HEK293 (cell line): ENCODE measurements around the gene TMEM185B.

ENCODE experiments used
- GLIS2 ChIP-seq: fragments of 450-650 bp; formaldehyde crosslinking; IDR thresholded peaks from 2 replicates; pipeline ENCODE4 v1.5.1; 2016; ENCODE audit warnings: missing biosample characterization, missing genetic modification characterization
- HOXA7 ChIP-seq: sonication (generic); formaldehyde crosslinking; IDR thresholded peaks from 2 replicates; pipeline ENCODE4 v1.8.1; 2022; ENCODE audit warnings: missing genetic modification reagents, borderline replicate concordance
- SCRT1 ChIP-seq: fragments of 450-650 bp; formaldehyde crosslinking; IDR thresholded peaks from 2 replicates; pipeline ENCODE4 v1.5.1; 2016; ENCODE audit warnings: missing biosample characterization, missing genetic modification characterization, borderline replicate concordance
- ZNF274 ChIP-seq, 2 experiments: fragments of 200-500 bp in 1 of 2; fragments of 450-650 bp in 1 of 2; sonication (Bioruptor generic) in 1 of 2; formaldehyde crosslinking in 1 of 2; IDR thresholded peaks; 2 replicates each; pipeline versions ENCODE4 v1.5.1 to v1.6.1; 2014 to 2016; ENCODE audit warnings: borderline replicate concordance in 1 of 2, inconsistent platforms in 1 of 2, low read length in 1 of 2, missing biosample characterization in 1 of 2, missing genetic modification characterization in 1 of 2
- ZNF426 ChIP-seq: fragments of 450-650 bp; formaldehyde crosslinking; IDR thresholded peaks from 2 replicates; pipeline ENCODE4 v1.5.1; 2017; ENCODE audit warnings: missing biosample characterization, missing genetic modification characterization, mild to moderate bottlenecking, inconsistent platforms, moderate library complexity
- ZNF701 ChIP-seq: fragments of 450-650 bp; formaldehyde crosslinking; IDR thresholded peaks from 2 replicates; pipeline ENCODE4 v1.5.1; 2016; ENCODE audit warnings: missing biosample characterization, missing genetic modification characterization
- ZNF785 ChIP-seq: fragments of 450-650 bp; formaldehyde crosslinking; IDR thresholded peaks from 2 replicates; pipeline ENCODE4 v1.5.1; 2016; ENCODE audit warnings: missing biosample characterization, missing genetic modification characterization
- TF ChIP-seq, protein P1 (sequence below): fragments of 450-650 bp; formaldehyde crosslinking; IDR thresholded peaks from 2 replicates; pipeline ENCODE4 v1.5.1; 2016; ENCODE audit warnings: missing biosample characterization, missing genetic modification characterization
- TF ChIP-seq, protein P2 (sequence below): fragments of 450-650 bp; formaldehyde crosslinking; IDR thresholded peaks from 2 replicates; pipeline ENCODE4 v1.5.1; 2016; ENCODE audit warnings: missing biosample characterization, missing genetic modification characterization

DNA sequence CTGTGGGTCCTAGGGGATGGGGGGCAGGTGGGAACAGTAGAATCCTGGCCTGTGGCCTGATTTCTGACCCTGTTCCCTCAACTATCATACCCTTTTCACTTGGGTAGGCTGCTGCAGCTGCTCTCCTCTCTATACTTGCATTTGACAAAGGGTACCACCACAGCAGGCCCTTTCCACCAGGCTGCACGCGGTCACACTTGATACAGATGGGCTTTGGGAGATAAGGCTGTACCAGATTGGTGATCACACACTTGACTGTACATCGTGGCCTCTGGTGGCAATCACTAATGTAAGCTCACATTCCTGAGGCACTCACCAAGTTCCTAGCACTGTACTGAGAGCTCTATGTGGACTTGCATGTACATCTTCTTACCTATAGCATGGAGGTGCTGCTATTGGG is 27.9 kb upstream of the TMEM185B start:
- TF ChIP-seq, protein P1, sequence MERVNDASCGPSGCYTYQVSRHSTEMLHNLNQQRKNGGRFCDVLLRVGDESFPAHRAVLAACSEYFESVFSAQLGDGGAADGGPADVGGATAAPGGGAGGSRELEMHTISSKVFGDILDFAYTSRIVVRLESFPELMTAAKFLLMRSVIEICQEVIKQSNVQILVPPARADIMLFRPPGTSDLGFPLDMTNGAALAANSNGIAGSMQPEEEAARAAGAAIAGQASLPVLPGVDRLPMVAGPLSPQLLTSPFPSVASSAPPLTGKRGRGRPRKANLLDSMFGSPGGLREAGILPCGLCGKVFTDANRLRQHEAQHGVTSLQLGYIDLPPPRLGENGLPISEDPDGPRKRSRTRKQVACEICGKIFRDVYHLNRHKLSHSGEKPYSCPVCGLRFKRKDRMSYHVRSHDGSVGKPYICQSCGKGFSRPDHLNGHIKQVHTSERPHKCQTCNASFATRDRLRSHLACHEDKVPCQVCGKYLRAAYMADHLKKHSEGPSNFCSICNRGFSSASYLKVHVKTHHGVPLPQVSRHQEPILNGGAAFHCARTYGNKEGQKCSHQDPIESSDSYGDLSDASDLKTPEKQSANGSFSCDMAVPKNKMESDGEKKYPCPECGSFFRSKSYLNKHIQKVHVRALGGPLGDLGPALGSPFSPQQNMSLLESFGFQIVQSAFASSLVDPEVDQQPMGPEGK (tag by site-specific recombination), result no peak
- no peak for TF ChIP-seq HOXA7 (CRISPR knock-in tag)
- no peak for TF ChIP-seq GLIS2
- no peak for TF ChIP-seq ZNF426 (tag by site-specific recombination)
- no peak for TF ChIP-seq ZNF274 (IDR thresholded peaks at IDR 0.05; ENCODE audit: low read length)
- TF ChIP-seq ZNF274 (tag by site-specific recombination; IDR thresholded peaks at IDR 0.05; ENCODE audit: borderline replicate concordance), result no peak
- TF ChIP-seq SCRT1 (tag by site-specific recombination), result no peak
- TF ChIP-seq ZNF701 (tag by site-specific recombination), result no peak
- TF ChIP-seq, protein P2, sequence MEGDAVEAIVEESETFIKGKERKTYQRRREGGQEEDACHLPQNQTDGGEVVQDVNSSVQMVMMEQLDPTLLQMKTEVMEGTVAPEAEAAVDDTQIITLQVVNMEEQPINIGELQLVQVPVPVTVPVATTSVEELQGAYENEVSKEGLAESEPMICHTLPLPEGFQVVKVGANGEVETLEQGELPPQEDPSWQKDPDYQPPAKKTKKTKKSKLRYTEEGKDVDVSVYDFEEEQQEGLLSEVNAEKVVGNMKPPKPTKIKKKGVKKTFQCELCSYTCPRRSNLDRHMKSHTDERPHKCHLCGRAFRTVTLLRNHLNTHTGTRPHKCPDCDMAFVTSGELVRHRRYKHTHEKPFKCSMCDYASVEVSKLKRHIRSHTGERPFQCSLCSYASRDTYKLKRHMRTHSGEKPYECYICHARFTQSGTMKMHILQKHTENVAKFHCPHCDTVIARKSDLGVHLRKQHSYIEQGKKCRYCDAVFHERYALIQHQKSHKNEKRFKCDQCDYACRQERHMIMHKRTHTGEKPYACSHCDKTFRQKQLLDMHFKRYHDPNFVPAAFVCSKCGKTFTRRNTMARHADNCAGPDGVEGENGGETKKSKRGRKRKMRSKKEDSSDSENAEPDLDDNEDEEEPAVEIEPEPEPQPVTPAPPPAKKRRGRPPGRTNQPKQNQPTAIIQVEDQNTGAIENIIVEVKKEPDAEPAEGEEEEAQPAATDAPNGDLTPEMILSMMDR (tag by site-specific recombination), result no peak
- no peak for TF ChIP-seq ZNF785 (tag by site-specific recombination)
